Endothelial cell of umbilical vein (primary cell): ENCODE data around the gene ATP10B. TPM values are rescaled to one million over a fixed set of nuclear protein-coding genes. Genes with fewer than 3 reads are reported as not detected.

Experiments used
- BruUV-seq: library from RNA; stranded (reverse); fragments of 400-500 nt; replicated peaks from 2 replicates; lab custom pipeline; 2021; lab: Mats Ljungman, UMichigan
- CTCF ChIA-PET: fragments of 300-600, 350-600 bp; sonication (Branson Sonifier 250); formaldehyde crosslinking; loops from one replicate; lab custom pipeline; 2021; ENCODE audit warnings: antibody characterized with exemption, inconsistent platforms; lab: Charles Lee
- POLR2A ChIA-PET: fragments of 300-600, 350-600 bp; sonication (Branson Sonifier 250); formaldehyde crosslinking; loops from one replicate; lab custom pipeline; 2021; ENCODE audit warnings: antibody characterized with exemption, inconsistent platforms; lab: Charles Lee
- DNase-seq: peaks from one replicate; pipeline ENCODE4 v3.0.0-alpha.2; 2011; ENCODE audit warnings: low read depth, low spot score
- FAIRE-seq: peaks from 2 replicates; lab custom pipeline; 2011; peaks lifted over from hg19 to GRCh38; lab: Jason Lieb, UNC
- H2AFZ ChIP-seq: 2 replicates; pipeline ENCODE4 v1.6.0; 2012; ENCODE audit warnings: low read depth, low read length, control low read depth, inconsistent platforms
- H3K27ac ChIP-seq: 2 replicates; pipeline ENCODE4 v1.5.1; 2011; ENCODE audit warnings: low read depth, mild to moderate bottlenecking, control low read depth, low read length, moderate library complexity; ENCODE audit not compliant: insufficient read depth
- H3K27me3 ChIP-seq, 2 experiments: 2 replicates each; pipeline versions ENCODE4 v1.6.0 to v1.6.1; 2011; ENCODE audit warnings: low read length in 2 of 2, mixed read lengths in 1 of 2; ENCODE audit not compliant: control insufficient read depth in 2 of 2, insufficient read depth in 2 of 2
- H3K36me3 ChIP-seq, 2 experiments: 2 replicates in 1 of 2; 3 replicates in 1 of 2; pipeline ENCODE4 v1.5.1; 2011; ENCODE audit warnings: low read length in 2 of 2, mild to moderate bottlenecking in 1 of 2, moderate library complexity in 1 of 2; ENCODE audit not compliant: control insufficient read depth in 2 of 2, insufficient read depth in 2 of 2; ENCODE audit errors: extremely low read depth in 1 of 2
- H3K4me1 ChIP-seq: 3 replicates; pipeline ENCODE4 v1.5.1; 2011; ENCODE audit warnings: mild to moderate bottlenecking, low read length; ENCODE audit not compliant: control insufficient read depth, insufficient read depth; ENCODE audit errors: extremely low read depth
- H3K4me2 ChIP-seq: 2 replicates; pipeline ENCODE4 v1.6.1; 2011; ENCODE audit warnings: low read length, control low read depth, mixed read lengths; ENCODE audit not compliant: insufficient read depth
- H3K4me3 ChIP-seq, 3 experiments: fragments of 200-600 bp in 1 of 3; sonication (generic), shearing (Covaris generic) in 1 of 3; replicated peaks in 1 of 3; 2 replicates each; pipeline ENCODE4 v1.5.1; 2011 to 2016; ENCODE audit warnings: control low read depth in 3 of 3, low read length in 3 of 3, mild to moderate bottlenecking in 2 of 3, inconsistent platforms in 1 of 3, low read depth in 1 of 3, moderate library complexity in 1 of 3; ENCODE audit not compliant: insufficient read depth in 1 of 3
- H3K79me2 ChIP-seq: 2 replicates; pipeline ENCODE4 v1.6.0; 2012; ENCODE audit warnings: low read length, inconsistent platforms; ENCODE audit not compliant: control insufficient read depth, insufficient read depth
- H3K9ac ChIP-seq: replicated peaks from 2 replicates; pipeline ENCODE3; 2011; ENCODE audit warnings: low read length, control low read depth; ENCODE audit not compliant: insufficient read depth; ENCODE audit errors: extremely low read depth
- H3K9me1 ChIP-seq: replicated peaks from 3 replicates; pipeline ENCODE4 v1.6.0; 2011; ENCODE audit warnings: mild to moderate bottlenecking, low read length; ENCODE audit not compliant: control insufficient read depth, insufficient read depth; ENCODE audit errors: extremely low read depth
- H3K9me3 ChIP-seq: replicated peaks from 2 replicates; pipeline ENCODE4 v1.5.1; 2012; ENCODE audit warnings: low read length, inconsistent platforms; ENCODE audit not compliant: control insufficient read depth, insufficient read depth
- H4K20me1 ChIP-seq: replicated peaks from 2 replicates; pipeline ENCODE3; 2011; ENCODE audit warnings: mild to moderate bottlenecking, low read length; ENCODE audit not compliant: control insufficient read depth, insufficient read depth; ENCODE audit errors: extremely low read depth
- EZH2 ChIP-seq: IDR thresholded peaks from 2 replicates; pipeline ENCODE4 v1.6.1; 2012; ENCODE audit warnings: borderline replicate concordance, low read depth, mild to moderate bottlenecking, moderate library complexity, low read length, inconsistent platforms; ENCODE audit not compliant: severe bottlenecking
- FOS ChIP-seq: IDR thresholded peaks from 2 replicates; pipeline ENCODE4 v1.6.1; 2011; ENCODE audit warnings: mild to moderate bottlenecking, low read length, moderate library complexity, borderline replicate concordance; ENCODE audit not compliant: insufficient read depth
- GATA2 ChIP-seq: IDR thresholded peaks from 2 replicates; pipeline ENCODE4 v1.7.0; 2011; ENCODE audit warnings: low read depth, mild to moderate bottlenecking, moderate library complexity, mixed read lengths, low read length; ENCODE audit not compliant: insufficient read length, insufficient read depth
- JUN ChIP-seq: IDR thresholded peaks from 2 replicates; pipeline ENCODE4 v1.6.1; 2011; ENCODE audit warnings: borderline replicate concordance, low read depth; ENCODE audit not compliant: insufficient read length, insufficient read depth
- MYC ChIP-seq: IDR thresholded peaks from one replicate; pipeline ENCODE4 v1.6.1; 2011; ENCODE audit warnings: mild to moderate bottlenecking, low read depth, low read length
- POLR2A ChIP-seq: IDR thresholded peaks from 2 replicates; pipeline ENCODE4 v1.6.1; 2012; ENCODE audit warnings: low read depth, mild to moderate bottlenecking, control low read depth, low read length
- POLR2AphosphoS5 ChIP-seq: IDR thresholded peaks from 2 replicates; pipeline ENCODE4 v1.6.1; 2012; ENCODE audit warnings: low read depth, mild to moderate bottlenecking, control low read depth, low read length, moderate library complexity; ENCODE audit not compliant: insufficient read depth
- dilution Hi-C: fragments of 300-500 bp; cut with MboI; formaldehyde crosslinking; loops from one replicate; pipeline ENCODE4 v1.15.0; 2019; ENCODE audit warnings: low sequenced_read_pairs; ENCODE audit not compliant: extremely low pct_ligation_motif_present
- intact Hi-C: fragments of 100-400 bp; cut with micrococcal nuclease; formaldehyde crosslinking; loops from one replicate; pipeline ENCODE4 v1.10.0; 2022
- polyA plus RNA-seq, 4 experiments: library from polyadenylated mRNA; depleted of rRNA in 3 of 4; stranded (reverse) in 3 of 4; unstranded in 1 of 4; fragments of >200 nt; gene quantifications; 2 replicates each; pipeline versions ENCODE4 v1.2.1 to v1.2.3, GENCODE V29; 2011 to 2012; ENCODE audit warnings: missing spikeins in 1 of 4
- total RNA-seq: library from RNA; stranded (reverse); gene quantifications from 2 replicates; pipeline ENCODE4 v1.2.3, GENCODE V29; 2021
- TF ChIP-seq, protein P1 (sequence below): IDR thresholded peaks from 2 replicates; pipeline ENCODE4 v1.6.1; 2011; ENCODE audit not compliant: insufficient read depth, insufficient read length
- TF ChIP-seq, protein P2 (sequence below), 2 donors: IDR thresholded peaks; 1 replicate in 1 of 2; 2 replicates in 1 of 2; pipeline ENCODE4 v1.5.1; 2011; ENCODE audit warnings: low read length in 2 of 2, mild to moderate bottlenecking in 2 of 2, moderate library complexity in 2 of 2, control low read depth in 1 of 2, inconsistent platforms in 1 of 2, low read depth in 1 of 2; ENCODE audit not compliant: insufficient read depth in 1 of 2; ENCODE audit errors: extremely low read depth in 1 of 2

The ATP10B gene
- total and polyA plus RNA-seq, 2 donors (not counting 3 experiments of a cell fraction or from before 2014, with no cell fraction given), result not detected

DNA sequence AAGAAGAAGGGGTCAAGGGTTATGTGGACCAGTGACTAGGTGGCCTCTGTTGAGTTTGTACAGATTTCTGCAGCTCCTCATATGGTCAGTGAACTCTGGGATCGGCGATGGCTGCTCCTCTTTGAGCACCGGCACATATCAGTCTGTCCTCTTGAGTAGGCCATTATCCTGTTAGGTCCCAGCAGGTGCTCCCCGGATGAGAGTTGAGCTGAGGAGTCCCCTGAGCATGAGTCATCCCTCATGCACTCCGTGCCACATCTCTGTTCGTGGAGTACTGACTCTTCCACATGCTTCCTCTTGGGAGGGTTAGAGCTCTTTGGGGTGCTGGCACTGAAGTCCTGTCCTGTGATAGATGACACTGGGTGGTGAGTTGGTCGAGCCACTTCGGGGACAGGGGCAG, 286.6 kb downstream of the ATP10B start:
- Histone ChIP-seq H3K4me2 (no peak overlapping the region), H3K27me3 (no peaks in the 10 kb centered on the region), H3K9me1 (no peaks in the 10 kb centered on the region), H3K9ac (no peak overlapping the region), H3K79me2 (no peaks in the 10 kb centered on the region), H3K36me3 (no peaks in the 10 kb centered on the region), H3K9me3 (no peaks in the 10 kb centered on the region), H3K4me1 (no peaks in the 10 kb centered on the region), H4K20me1 (no peaks in the 10 kb centered on the region), H3K27ac (no peak overlapping the region), H3K4me3 (no peak overlapping the region), H2AFZ (no peak overlapping the region)
- no peak for FAIRE-seq
- TF ChIP-seq, protein P1, sequence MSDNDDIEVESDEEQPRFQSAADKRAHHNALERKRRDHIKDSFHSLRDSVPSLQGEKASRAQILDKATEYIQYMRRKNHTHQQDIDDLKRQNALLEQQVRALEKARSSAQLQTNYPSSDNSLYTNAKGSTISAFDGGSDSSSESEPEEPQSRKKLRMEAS, result no peak
- TF ChIP-seq, protein P2, sequence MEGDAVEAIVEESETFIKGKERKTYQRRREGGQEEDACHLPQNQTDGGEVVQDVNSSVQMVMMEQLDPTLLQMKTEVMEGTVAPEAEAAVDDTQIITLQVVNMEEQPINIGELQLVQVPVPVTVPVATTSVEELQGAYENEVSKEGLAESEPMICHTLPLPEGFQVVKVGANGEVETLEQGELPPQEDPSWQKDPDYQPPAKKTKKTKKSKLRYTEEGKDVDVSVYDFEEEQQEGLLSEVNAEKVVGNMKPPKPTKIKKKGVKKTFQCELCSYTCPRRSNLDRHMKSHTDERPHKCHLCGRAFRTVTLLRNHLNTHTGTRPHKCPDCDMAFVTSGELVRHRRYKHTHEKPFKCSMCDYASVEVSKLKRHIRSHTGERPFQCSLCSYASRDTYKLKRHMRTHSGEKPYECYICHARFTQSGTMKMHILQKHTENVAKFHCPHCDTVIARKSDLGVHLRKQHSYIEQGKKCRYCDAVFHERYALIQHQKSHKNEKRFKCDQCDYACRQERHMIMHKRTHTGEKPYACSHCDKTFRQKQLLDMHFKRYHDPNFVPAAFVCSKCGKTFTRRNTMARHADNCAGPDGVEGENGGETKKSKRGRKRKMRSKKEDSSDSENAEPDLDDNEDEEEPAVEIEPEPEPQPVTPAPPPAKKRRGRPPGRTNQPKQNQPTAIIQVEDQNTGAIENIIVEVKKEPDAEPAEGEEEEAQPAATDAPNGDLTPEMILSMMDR (IDR thresholded peaks at IDR 0.05; ENCODE audit: extremely low read depth in 1 of 2, insufficient read depth in 1 of 2, low read depth in 1 of 2, low read length in 2 of 2), result no peak
- TF ChIP-seq MYC (no peak), POLR2A (no peak), FOS (no peak), EZH2 (no peak), JUN (no peak), GATA2 (no peak), POLR2AphosphoS5 (no peak)
- dilution Hi-C loops (no loop called here), intact Hi-C loops (no loop called here)
- BruUV-seq, result no TSS peak
- no peak for DNase-seq
- ChIA-PET POLR2A (no interaction called here), CTCF (no interaction called here)
